ENCODE measurements around the gene PABPN1L. TPM values are rescaled to one million over a fixed set of nuclear protein-coding genes. Genes with fewer than 3 reads are reported as not detected.

Gene PABPN1L
- total and polyA plus RNA-seq, 9 of the 15 experiments (the other 6 are each of a cell fraction or from before 2014, with no cell fraction given), result 0.11 to 0.32 TPM; not detected in 7

DNA sequence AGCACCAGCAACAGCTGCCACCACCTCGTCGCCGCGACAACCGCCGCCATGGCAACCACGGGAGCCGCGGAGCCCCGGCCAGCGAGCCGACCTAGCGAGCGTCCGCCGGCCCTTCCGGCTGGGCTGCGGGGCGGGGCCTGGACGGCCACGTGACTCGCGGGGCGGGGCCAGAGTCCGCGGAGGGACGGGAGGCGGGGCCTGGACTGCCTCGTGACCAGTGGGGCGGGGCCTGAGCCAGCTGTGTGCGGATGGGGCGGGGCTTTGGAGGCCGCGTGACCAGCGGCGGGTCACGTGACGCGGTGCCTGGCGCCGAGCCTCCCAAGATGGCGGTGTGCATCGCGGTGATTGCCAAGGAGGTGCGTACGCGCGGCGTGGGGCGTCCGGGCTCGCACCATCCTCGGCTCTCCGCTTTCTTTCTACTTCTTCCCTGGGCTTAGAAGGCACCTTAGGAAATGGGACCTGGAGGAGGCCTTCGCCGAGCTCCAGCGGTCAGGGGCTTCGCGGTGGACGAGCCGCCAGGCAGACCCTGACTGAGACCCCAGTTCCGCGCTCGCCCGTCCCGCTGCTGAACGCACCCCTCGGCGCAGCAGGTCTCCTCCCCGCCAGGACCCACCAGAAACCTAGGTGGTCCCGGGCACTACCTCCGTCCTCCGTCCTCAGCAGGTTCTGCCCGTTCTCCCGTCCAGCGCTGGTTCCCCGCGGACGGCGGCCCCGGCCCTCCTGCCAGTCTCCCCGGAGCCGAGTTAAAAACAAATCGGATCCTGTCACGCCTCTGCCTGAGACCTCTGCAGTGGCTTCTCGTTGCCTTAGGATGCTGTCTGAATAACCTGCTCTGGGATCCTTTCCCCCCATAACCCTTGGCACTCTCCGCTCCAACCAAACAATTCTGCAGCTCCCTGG lies 9.4 kb downstream of the PABPN1L start, which contains the start of the genes GALNS and TRAPPC2L (continued):
- TF ChIP-seq, protein P1, sequence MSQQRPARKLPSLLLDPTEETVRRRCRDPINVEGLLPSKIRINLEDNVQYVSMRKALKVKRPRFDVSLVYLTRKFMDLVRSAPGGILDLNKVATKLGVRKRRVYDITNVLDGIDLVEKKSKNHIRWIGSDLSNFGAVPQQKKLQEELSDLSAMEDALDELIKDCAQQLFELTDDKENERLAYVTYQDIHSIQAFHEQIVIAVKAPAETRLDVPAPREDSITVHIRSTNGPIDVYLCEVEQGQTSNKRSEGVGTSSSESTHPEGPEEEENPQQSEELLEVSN (IDR thresholded peaks at IDR 0.05; ENCODE audit: borderline replicate concordance in 1 of 2, extremely low read depth in 1 of 2, insufficient read depth in 1 of 2, insufficient read length in 1 of 2, low read depth in 1 of 2, low read length in 1 of 2, poor library complexity in 1 of 2, severe bottlenecking in 1 of 2), result peak; percentile 44 to 70
- peak; percentile 97 for TF ChIP-seq HNRNPK (IDR thresholded peaks at IDR 0.05; ENCODE audit: low read depth, low read length, poor library complexity, severe bottlenecking)
- TF ChIP-seq, protein P2, sequence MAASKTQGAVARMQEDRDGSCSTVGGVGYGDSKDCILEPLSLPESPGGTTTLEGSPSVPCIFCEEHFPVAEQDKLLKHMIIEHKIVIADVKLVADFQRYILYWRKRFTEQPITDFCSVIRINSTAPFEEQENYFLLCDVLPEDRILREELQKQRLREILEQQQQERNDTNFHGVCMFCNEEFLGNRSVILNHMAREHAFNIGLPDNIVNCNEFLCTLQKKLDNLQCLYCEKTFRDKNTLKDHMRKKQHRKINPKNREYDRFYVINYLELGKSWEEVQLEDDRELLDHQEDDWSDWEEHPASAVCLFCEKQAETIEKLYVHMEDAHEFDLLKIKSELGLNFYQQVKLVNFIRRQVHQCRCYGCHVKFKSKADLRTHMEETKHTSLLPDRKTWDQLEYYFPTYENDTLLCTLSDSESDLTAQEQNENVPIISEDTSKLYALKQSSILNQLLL (CRISPR knock-in tag; IDR thresholded peaks at IDR 0.05; ENCODE audit: borderline replicate concordance), result no peak
- TF ChIP-seq HMGN3 (IDR thresholded peaks at IDR 0.05; ENCODE audit: borderline replicate concordance, extremely low read depth, insufficient read length, low read depth, low read length), result peak; percentile 82
- peak; percentile 16; the same call in 1 of the 2 replicates for TF ChIP-seq CBFA2T3 (IDR thresholded peaks at IDR 0.05)
- peak; percentile 82 for TF ChIP-seq CREM (IDR thresholded peaks at IDR 0.05; ENCODE audit: low read depth)
- TF ChIP-seq GTF2F1 (IDR thresholded peaks at IDR 0.05; ENCODE audit: low read depth, low read length), result peak; percentile 68; the same call in 1 of the 2 replicates
- TF ChIP-seq, protein P3, sequence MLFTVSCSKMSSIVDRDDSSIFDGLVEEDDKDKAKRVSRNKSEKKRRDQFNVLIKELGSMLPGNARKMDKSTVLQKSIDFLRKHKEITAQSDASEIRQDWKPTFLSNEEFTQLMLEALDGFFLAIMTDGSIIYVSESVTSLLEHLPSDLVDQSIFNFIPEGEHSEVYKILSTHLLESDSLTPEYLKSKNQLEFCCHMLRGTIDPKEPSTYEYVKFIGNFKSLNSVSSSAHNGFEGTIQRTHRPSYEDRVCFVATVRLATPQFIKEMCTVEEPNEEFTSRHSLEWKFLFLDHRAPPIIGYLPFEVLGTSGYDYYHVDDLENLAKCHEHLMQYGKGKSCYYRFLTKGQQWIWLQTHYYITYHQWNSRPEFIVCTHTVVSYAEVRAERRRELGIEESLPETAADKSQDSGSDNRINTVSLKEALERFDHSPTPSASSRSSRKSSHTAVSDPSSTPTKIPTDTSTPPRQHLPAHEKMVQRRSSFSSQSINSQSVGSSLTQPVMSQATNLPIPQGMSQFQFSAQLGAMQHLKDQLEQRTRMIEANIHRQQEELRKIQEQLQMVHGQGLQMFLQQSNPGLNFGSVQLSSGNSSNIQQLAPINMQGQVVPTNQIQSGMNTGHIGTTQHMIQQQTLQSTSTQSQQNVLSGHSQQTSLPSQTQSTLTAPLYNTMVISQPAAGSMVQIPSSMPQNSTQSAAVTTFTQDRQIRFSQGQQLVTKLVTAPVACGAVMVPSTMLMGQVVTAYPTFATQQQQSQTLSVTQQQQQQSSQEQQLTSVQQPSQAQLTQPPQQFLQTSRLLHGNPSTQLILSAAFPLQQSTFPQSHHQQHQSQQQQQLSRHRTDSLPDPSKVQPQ (CRISPR knock-in tag; IDR thresholded peaks at IDR 0.05; ENCODE audit: borderline replicate concordance), result peak; percentile 72; the same call in 1 of the 2 replicates
- TF ChIP-seq, protein P4, sequence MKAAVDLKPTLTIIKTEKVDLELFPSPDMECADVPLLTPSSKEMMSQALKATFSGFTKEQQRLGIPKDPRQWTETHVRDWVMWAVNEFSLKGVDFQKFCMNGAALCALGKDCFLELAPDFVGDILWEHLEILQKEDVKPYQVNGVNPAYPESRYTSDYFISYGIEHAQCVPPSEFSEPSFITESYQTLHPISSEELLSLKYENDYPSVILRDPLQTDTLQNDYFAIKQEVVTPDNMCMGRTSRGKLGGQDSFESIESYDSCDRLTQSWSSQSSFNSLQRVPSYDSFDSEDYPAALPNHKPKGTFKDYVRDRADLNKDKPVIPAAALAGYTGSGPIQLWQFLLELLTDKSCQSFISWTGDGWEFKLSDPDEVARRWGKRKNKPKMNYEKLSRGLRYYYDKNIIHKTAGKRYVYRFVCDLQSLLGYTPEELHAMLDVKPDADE (conservative IDR thresholded peaks at IDR 0.05; ENCODE audit: control insufficient read depth, low read depth, low read length), result peak; percentile 98
- TF ChIP-seq, protein P5, sequence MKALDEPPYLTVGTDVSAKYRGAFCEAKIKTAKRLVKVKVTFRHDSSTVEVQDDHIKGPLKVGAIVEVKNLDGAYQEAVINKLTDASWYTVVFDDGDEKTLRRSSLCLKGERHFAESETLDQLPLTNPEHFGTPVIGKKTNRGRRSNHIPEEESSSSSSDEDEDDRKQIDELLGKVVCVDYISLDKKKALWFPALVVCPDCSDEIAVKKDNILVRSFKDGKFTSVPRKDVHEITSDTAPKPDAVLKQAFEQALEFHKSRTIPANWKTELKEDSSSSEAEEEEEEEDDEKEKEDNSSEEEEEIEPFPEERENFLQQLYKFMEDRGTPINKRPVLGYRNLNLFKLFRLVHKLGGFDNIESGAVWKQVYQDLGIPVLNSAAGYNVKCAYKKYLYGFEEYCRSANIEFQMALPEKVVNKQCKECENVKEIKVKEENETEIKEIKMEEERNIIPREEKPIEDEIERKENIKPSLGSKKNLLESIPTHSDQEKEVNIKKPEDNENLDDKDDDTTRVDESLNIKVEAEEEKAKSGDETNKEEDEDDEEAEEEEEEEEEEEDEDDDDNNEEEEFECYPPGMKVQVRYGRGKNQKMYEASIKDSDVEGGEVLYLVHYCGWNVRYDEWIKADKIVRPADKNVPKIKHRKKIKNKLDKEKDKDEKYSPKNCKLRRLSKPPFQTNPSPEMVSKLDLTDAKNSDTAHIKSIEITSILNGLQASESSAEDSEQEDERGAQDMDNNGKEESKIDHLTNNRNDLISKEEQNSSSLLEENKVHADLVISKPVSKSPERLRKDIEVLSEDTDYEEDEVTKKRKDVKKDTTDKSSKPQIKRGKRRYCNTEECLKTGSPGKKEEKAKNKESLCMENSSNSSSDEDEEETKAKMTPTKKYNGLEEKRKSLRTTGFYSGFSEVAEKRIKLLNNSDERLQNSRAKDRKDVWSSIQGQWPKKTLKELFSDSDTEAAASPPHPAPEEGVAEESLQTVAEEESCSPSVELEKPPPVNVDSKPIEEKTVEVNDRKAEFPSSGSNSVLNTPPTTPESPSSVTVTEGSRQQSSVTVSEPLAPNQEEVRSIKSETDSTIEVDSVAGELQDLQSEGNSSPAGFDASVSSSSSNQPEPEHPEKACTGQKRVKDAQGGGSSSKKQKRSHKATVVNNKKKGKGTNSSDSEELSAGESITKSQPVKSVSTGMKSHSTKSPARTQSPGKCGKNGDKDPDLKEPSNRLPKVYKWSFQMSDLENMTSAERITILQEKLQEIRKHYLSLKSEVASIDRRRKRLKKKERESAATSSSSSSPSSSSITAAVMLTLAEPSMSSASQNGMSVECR (CRISPR knock-in tag; IDR thresholded peaks at IDR 0.05), result peak; percentile 93; the same call in 1 of the 2 replicates
- TF ChIP-seq KLF16 (IDR thresholded peaks at IDR 0.05), result no peak
- no peak for TF ChIP-seq FOXM1 (IDR thresholded peaks at IDR 0.05; ENCODE audit: low read depth)
- 0 out of 2 replicates have a peak, but pooled peaks have one; percentile 47 for TF ChIP-seq FOXM1 (CRISPR knock-in tag; IDR thresholded peaks at IDR 0.05; ENCODE audit: low read depth)
- TF ChIP-seq MYNN (IDR thresholded peaks at IDR 0.05), result peak; percentile 99
- peak; percentile 90 for TF ChIP-seq MYNN (CRISPR knock-in tag; IDR thresholded peaks at IDR 0.05)

All from K562 (cell line).